HG03520 (cell line): Measurements from ENCODE around the gene ZBTB7A.

Experiments
- ATAC-seq: cut with Tn5 transposase; IDR thresholded peaks from one replicate; pipeline ENCODE4 v1.9.1; 2021; ENCODE audit warnings: mild to moderate bottlenecking, moderate library complexity; ENCODE audit not compliant: unreplicated experiment

Gene ZBTB7A

GRCh38 chr19:4038661-4039423 lies 27.9 kb downstream of the ZBTB7A start:
- ATAC-seq: no peak

GRCh38 chr19:4038057-4038456 lies 28.6 kb downstream of the ZBTB7A start:
- ATAC-seq: no peak

GRCh38 chr19:4037301-4037949 lies 29.3 kb downstream of the ZBTB7A start:
- no peak for ATAC-seq

DNA sequence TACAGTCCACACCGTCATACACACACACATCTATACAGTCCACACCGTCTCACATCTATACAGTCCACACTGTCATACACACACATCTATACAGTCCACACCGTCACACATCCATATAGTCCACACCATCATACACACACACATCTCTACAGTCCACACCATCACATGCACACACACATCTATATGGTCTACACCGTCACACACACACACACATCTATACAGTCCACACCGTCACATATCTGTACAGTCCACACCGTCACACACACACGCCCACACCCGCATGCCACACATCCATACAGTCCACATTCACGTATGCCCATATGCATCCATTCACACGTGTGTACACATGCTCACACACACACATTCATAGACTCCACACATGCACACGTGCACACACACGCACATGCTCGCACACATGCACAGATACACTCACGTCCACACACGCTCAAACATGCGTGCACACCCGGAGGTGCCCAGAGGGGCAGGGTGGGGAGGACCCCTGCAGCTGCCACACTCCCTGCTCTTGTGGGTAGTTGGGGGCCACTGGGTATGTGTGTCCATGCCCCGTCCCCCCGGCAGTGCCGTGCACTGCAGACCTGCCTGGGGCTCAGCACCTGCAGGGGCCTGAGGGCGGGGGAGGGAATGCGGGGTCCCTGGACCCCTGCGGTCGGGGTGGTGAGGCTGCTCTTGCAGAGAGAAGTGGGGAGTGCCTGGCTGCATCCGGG lies 30.0 kb downstream of the ZBTB7A start:
- no peak for ATAC-seq

DNA sequence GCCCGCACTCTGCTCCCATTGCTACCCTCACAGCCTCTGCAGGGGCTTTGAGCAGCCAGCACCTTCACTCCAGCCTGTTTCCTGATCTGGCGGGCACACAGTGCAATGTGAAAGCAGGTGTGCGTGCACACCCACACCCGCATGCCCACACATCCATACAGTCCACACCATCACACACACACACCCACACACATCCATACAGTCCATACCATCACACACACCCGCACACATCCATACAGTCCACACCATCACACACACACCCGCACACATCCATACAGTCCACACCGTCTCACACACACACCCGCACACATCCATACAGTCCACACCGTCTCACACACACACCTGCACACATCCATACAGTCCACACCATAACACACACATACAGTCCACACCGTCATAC lies 31.1 kb downstream of the ZBTB7A start:
- ATAC-seq: no peak

DNA sequence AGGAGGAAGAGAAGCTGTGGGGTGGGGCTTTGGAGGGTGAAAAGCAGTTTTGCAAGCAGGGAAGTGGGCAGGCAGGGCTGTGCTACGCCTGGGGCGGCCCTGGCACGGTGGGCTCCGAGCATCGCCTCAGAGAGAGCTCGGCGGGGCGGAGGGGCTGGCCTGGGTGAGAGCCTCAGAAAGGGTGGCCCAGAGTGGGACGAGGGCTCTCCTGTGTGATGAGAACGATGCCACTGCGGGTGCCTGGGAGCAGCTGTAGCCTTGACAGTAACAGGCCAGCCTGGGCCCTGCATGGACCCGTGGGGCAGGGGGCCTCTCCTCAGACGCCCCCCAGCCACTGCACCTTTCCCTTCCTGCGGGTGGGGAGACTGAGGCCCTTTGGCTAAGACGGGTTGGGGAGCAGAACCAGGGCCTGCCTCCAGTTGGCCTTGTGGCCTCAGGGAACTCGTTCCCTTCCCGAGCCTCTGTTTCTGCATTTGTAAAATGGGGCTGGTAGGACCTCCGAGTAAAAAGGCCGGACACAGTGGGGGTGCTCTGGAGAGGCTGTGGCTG lies 31.6 kb downstream of the ZBTB7A start:
- no peak for ATAC-seq

DNA sequence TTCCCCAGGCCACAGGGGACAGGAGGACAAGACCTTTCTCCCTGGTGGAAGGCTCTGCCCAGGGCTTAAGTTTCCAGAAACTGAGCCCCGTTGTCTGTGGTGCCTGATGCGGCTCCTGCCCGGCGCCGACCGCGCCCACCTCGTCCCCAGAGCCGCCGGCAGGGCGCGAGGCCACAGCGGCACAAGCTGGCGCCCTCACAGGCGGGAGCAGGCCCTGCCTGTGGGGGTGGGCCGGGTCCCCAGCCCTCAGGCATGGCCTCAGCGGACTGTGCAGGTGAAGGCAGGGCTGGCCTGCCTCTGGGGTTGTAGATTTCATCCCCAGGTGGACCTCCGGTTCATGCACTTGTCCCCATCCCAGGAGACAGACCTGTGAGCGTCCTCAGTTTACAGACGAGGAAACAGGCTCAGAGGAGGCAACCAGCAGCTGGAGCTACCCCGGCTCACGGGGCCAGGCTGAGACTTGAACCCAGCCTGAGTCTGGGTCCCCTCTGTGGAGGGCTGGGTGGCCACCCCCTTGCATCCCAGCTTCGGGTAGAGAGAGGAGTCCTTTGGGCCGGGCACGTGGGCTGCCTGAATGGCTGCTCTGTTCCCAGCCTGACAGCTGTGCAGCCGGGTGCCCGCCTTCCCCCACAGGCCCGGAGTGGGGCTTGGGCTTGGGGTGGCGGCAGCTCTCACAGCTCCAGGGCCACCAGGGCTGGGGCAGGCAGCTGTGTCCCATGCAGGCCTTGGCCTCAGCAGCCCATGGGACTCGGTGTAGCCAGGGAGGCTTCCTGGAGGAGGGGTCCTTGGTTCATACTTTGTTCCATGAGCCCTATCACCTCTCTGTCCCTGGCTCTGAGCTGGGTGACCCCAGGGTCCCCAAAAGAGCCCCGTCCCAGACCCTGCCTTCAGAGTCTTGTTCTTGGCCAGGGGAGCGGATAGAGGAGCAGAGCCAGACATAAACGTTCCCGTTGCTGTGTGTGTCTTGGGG lies 32.4 kb downstream of the ZBTB7A start:
- no peak for ATAC-seq

DNA sequence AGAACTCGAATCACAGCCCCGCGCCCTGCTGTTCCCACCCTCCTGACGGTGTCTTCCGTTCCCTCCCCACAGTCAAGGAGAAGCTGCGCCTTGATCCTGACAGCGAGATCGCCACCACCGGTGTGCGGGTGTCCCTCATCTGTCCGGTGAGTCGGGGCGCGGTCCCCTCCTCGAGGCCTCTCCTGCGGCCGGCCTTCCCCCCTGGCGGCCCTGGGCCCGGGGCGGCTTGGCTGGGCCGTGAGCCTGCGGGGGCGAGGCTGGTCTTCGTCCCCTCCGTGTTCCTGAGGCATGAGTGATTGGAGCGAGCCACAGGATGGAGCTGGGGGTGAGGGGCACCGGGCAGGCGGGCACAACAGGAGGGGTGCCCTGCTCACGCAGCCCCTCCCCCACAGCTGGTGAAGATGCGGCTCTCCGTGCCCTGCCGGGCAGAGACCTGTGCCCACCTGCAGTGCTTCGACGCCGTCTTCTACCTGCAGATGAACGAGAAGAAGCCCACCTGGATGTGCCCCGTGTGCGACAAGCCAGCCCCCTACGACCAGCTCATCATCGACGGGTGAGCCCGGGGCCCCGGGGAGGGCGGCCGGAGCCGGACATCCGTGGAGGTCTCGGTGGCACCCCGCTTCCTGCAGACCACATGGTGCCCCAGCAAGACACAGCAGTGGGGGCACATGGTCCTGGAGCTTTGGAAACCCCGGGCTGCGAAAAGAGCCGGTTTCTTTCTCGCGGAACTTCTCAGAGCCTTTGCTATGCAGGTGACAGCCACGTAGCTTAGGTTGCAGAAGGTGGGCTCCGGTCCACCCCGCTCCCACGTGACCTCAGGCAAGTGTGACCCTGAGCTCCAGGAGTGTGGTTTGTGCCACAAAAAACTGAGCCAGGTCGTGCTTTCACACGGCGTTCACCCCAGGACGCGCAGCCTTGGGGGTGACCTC lies 33.4 kb downstream of the ZBTB7A start:
- no peak for ATAC-seq

- no peak for ATAC-seq
These were observed 34.3 kb downstream of the ZBTB7A start for GRCh38 chr19:4032436-4032835.

DNA sequence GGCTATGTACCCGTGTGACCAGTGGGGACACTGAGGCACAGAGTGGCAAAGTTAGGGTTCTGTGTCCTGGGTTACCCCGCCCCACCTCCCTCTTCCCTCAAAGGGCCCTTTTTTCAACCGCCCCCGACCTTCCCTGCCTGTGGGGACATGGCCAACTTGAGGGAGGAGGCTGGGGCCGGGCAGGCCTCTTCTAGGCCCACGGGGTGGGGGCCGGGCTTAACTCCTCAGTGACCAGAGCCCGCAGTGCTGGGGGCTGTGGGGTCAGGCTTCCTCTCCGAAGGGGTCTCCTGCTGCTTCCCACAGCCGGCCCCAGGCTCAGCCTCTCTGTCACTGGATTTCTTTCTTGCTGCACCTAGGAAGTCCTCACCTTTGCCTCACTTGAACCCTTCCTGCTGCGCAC lies 35.3 kb downstream of the ZBTB7A start:
- no peak for ATAC-seq

GRCh38 chr19:4030981-4031380 lies 35.7 kb downstream of the ZBTB7A start:
- ATAC-seq: no peak

DNA sequence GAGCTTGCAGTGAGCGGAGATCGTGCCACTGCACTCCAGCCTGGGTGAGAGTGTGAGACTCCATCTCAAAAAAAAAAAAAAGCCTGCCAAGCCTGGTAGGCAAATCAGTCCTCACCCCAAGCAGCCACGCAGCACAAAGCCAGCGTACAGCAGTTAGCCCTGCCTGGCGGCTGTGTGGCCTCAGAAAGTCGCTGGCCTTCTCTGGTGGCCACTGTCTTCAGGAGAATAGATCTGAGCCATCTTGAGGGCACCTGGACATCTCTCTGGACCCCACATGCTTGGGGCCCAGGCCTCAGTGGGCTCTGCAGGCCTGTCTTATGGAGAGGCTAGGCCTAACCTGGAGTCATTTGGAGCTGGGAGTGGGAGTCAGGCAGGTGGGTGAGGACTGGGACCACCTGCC lies 36.1 kb downstream of the ZBTB7A start:
- no peak for ATAC-seq

GRCh38 chr19:4029247-4029614 lies 37.5 kb downstream of the ZBTB7A start:
- no peak for ATAC-seq

DNA sequence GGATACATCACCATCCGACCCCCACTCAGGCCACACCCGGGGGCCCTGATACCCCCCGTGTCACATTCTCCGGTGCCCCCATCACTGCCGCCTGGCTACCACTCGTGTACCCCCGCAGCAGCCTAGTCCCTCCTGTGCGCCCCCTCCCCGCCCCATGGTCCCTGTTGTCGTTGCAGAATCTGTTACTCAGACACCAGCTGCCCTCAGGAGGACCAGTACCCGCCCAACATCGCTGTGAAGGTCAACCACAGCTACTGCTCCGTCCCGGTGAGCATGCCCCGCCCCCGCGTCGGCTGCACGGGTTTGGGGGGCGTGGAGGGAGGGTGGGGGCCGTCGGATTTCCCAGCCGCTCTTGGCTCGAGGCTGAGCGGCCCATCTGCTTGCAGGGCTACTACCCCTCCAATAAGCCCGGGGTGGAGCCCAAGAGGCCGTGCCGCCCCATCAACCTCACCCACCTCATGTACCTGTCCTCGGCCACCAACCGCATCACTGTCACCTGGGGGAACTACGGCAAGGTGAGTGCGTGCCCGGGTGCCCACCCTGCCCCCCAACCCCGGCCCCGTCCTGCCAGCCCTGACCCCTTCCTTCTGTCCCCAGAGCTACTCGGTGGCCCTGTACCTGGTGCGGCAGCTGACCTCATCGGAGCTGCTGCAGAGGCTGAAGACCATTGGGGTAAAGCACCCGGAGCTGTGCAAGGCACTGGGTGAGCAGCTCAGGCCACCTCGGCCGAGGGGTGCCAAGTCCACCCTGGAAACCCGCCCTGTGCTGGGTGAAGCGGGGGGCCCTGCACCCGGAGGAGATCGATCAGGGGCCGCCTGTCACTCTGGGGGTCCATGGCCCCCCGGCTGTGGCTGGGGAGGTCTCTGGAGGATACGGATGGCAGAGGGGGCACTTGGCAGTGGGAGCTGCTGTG lies 38.1 kb downstream of the ZBTB7A start:
- ATAC-seq: no peak

DNA sequence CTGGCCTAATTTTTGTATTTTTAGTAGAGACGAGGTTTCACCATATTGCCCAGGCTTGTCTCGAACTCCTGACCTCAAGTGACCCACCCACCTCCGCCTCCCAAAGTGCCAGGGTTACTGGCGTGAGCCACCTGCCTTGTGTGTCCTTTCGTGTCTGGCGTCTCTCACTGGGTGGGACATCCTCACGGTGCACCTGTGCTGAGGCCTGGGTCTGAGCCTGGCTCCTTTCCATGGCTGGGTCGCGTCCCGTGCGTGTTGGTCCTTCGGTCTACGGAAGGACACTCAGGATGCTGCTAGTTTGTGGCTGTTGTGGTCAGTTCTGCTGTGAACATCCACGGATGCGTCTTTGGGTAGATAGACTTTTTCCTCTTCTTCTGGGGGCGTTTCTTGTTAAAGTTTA lies 39.6 kb downstream of the ZBTB7A start:
- ATAC-seq: no peak

DNA sequence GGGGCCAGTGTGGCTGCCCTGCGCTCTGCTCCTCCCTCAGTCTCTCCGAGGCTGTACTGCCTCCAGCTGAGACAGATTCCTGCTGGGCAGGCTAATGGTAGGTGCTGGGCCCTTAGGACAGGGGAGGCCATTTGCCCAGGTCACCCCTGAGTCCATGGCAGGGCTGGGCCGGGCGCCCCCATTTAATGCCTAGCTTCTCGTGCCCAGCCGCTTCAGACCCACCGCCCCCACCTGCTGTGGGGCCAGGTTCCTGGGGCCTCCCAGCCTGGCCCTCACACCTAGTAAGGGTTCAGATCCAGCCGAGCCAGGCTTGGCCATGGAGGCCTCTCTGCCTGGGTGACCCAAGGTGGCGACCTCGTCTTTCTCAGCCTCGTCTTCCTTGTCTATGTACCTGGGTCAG lies 41.4 kb downstream of the ZBTB7A start:
- ATAC-seq: no peak

DNA sequence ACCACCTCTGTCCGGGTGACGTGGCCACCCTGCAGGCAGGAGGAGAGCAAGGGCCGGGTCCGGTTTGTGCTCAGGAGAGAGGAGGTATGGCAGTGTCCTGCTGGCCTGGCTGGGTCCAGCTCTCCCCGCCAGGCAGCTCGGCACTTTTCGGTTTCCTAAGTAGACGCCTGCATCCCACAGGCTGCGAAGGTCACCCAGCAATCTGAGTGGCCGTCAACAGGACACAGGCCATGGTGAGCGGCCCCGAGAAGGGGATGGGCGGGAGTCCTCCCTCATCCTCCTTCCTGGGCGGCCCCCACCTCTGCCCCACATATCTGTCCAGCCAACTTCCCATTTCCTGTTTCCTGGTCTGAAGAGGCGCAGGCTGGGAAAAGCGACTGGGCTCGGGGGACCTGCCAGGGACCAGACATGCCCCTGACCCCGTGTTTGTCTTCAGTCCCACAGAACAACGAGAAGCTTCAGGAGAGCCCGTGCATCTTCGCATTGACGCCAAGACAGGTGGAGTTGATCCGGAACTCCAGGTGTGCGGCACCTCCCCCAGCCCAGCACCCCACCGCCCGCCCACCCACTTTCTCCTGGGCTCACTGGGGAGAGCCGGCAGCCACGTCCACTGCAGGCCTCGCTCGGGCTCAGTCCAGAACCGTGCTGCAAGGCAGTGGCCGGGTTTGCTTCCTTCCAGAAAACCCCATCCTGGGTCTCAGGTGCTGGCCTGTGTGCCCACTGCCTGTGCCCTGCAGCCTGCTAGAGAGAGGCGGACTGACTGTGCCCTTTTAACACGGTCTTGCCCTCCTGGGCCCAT lies 42.9 kb downstream of the ZBTB7A start:
- ATAC-seq: no peak

- ATAC-seq: no peak
These were observed 47.1 kb downstream of the ZBTB7A start for GRCh38 chr19:4019578-4019977.
